Measurements from ENCODE around the gene UVRAG.
"Not testable (repeated sequence)": the region's sequence is repeated elsewhere in the genome, so short reads cannot be mapped to it uniquely, and the experiment has no call there.

The UVRAG gene

DNA sequence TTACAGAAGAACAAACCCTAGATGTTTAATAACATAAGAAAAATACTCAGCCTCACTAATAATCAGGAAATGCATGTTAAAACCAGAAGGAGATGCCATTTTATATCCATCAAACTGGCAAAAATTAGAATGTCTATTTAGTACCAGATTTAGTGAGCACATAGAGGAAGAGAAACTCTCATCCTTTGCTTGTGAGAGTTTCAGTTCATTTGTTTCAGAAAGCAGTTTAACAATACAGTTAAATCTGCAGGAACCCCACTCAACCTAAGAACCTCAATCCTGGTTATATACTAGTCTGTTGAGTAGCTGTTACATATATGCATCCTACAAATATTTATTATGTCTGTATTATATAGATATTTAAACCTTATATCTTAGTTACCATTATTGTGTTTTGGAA, 218.7 kb downstream of the UVRAG start:
- DNase-seq, result no peak

DNA sequence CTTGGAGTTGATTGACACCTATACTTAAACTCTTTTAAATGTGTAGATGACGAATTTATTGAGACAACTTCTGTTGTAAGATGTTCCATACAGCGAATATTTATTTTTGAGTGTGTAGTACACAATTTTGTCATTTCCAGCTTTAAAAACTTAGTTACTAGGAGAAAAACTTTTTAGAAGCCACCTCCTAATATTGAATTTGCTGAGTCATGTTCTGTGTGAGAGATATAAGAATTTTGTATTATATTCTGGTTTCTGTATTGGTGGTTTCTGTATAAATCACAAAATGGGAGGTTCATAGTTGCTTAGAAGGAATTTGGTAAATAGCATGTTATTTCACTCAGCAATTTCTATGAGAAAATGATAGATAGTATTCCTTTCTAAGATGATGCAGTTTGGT, 220.0 kb downstream of the UVRAG start:
- no peak for DNase-seq

GRCh38 chr11:76038608-76039007, 223.6 kb downstream of the UVRAG start:
- no peak for DNase-seq

GRCh38 chr11:76041208-76041607, 226.2 kb downstream of the UVRAG start:
- no peak for DNase-seq

GRCh38 chr11:76044750-76045320, 229.8 kb downstream of the UVRAG start:
- no peak for DNase-seq

DNA sequence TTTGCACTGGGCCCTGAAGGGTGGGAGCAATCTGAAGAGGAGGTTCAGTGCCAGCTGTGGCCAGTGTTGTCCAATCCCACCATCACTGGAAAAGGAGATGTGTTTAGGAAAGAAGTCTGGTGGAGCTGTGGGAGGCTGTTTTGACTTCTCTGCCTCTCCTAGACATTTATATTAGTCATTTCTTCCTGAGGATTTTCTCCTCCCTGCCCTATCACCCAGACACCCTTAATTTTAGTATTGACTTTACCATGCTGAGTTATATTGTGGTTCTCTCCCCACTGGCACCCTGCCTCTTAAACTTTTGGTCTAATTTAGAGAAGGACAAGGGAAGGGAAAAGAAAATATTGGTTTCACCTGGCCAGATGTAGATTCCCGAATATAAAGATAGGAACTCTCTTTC, 232.2 kb downstream of the UVRAG start:
- DNase-seq, result no peak

DNA sequence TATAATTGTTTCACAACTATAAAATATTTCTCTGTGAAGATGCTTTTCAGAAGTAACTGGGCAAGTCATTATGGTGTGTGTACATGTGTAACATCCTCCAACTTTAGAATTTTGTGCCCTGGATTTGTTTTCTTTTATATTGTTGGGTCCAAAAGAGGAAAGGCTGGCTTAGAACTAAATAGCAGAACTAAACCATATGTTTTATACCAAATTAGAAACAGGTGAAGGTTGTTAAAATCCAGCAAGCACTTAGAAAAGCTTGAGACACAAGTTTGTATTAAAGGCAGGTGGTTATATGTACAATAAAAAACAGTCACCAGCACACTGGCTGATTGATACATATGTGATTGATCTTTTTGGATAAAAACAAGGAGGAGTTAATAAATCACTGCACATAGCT, 232.8 kb downstream of the UVRAG start:
- no peak for DNase-seq

DNA sequence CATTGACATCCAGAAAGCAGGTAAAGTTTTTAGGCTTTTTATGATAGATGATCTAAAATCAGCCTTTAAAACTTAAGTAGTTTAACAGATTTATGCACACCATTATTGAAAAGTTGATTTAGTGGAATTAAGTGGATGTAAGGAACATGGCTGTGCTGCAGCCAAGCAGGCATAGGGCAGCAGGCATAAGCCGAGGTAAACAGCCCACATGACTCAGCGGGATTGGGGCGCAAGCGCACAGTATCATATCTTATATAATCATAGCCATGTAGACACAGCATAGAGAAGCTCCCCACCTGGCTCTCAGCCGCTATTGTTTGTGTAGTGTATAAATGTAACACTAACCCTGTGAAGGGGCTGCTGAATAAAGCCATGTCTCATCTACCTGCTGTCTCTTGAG, 233.8 kb downstream of the UVRAG start:
- DNase-seq, result no peak

GRCh38 chr11:76049511-76049910, 234.5 kb downstream of the UVRAG start:
- DNase-seq, result no peak

GRCh38 chr11:76051937-76052336, 236.9 kb downstream of the UVRAG start:
- no peak for DNase-seq

GRCh38 chr11:76054330-76054729, 239.3 kb downstream of the UVRAG start:
- DNase-seq, result no peak

DNA sequence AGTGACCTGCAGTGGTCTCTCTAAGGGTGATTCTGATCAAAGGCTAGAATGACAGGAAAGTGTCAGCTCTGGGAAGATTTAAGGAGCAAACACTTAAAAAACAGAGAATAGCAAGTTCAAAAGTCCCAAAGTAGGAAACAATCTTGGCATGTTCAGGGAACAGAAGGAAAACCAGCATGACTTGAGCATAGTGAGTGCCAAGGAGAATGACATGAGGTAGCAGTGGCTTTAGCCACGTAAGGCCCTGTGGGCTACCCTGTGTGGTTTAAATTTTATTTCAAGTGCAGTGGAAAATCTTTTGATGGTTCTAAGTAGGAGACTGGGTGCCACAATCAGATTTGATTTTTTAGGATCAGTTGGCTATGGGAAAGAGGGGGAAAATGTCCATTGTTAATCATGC, 241.9 kb downstream of the UVRAG start:
- DNase-seq, result no peak

DNA sequence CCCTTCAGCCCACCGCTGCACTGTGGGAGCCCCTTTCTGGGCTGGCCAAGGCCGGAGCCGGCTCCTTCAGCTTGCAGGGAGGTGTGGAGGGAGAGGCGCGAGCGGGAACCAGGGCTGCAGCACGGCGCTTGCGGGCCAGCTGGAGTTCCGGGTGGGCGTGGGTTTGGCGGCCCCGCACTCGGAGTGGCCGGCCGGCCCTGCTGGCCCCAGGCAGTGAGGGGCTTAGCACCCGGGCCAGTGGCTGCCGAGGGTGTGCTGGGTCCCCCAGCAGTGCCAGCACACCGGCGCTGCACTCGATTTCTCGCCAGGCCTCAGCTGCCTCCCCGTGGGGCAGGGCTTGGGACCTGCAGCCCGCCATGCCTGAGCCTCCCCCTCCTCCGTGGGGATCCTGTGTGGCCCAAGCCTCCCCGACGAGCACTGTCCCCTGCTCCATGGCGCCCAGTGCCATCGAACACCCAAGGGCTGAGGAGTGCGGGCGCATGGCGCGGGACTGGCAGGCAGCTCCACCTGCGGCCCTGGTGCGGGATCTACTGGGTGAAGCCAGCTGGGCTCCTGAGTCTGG, 245.5 kb downstream of the UVRAG start:
- not testable (repeated sequence) for DNase-seq

DNA sequence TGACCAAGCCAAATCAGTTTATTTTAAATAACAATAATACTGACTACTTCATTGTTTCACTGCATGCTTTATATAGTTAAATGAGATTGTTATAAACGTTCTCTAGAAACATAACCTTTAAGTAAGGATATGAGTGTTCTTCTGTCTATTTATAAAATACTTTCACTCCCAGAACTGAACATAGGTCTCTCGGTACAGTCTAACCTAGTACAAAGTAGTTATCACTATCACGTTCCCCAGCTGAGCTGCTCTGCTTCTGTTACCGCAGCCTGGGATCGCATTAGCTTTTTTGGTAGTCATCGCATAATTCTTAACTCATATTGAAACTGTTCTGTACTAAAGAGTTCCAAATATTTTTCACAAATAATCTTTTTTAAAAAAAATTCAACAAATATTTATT, 247.7 kb downstream of the UVRAG start:
- DNase-seq, result no peak

DNA sequence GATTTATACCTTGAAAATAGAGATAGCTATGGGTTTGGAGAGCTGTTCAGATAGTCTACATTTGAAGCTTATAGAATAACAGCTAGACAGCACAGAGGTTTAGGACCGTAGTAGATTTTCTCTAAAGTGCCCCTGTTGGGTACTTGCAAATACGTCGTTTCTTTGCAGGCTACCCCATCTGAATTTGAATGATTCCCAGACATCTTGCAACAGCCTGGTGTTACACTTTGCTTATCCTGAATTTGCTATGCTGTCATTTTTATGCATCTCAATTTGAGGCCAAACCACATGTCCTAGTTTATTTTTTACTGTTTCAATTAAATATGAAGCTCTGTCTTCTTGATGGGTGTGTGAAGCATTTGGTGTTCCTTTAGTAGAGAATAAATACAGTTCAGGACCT, 249.2 kb downstream of the UVRAG start:
- DNase-seq, result no peak

- DNase-seq, result no peak
Observed at GRCh38 chr11:76067099-76067498, 252.1 kb downstream of the UVRAG start.

DNA sequence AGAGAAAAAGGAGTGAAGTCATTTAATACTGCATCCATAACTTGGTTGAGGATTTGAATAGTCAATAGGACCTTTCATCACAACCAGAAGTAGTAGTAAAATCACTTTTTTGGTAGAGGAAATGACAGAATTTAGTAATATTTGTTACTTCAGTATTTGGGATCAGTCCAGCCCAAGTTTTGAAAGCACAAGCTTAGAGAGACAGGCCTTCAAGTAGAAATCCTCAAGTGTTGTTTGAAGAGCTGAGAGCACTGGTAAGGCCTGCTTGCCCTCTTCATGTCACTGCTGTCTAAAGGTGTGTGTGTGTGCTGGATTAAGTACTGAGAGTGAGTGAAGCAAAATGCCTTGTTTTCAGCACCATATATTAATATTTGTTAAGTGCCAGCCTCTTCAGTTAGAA, 254.0 kb downstream of the UVRAG start:
- no peak for DNase-seq

- DNase-seq, result no peak
Observed at GRCh38 chr11:76071090-76071489, 256.1 kb downstream of the UVRAG start.

GRCh38 chr11:76073724-76074123, 258.7 kb downstream of the UVRAG start:
- no peak for DNase-seq

- no peak for DNase-seq
Observed at GRCh38 chr11:76074148-76075095, 259.4 kb downstream of the UVRAG start.

DNA sequence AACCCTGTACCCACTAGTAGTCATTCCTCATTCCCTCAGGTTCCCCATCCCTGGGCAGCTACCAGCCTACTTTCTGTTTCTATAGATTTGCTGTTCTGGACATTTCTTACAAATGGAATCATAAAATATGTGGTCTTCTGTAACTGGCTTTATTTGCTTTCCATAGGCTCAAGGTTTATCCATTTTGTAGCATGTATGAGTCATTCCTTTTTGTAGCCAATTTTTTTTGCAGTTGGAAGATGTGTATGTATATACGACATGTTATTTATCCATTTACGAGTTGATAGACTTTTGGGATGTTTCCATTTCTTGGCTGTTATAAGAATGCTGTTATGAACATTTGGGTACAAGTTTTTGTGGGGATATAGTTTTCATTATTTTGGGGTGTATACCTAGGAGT, 260.7 kb downstream of the UVRAG start:
- no peak for DNase-seq

DNA sequence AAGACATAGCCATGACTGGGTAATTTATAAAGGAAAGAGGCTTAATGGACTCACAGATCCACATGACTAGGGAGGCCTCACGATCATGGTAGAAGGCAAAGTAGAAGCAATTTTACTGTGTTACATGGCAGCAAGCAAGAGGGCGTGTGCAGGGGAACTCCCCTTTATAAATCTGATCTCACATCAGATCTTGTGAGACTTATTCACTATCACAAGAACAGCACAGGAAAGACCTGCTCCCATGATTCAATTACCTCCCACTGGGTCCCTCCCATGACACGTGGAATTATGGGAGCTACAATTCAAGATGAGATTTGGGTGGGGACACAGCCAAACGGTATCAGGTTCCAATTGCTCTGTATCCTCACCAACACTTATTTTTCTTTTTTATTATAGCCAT, 261.2 kb downstream of the UVRAG start:
- not testable (repeated sequence) for DNase-seq

- no peak for DNase-seq
Observed at GRCh38 chr11:76076749-76077148, 261.7 kb downstream of the UVRAG start.

DNA sequence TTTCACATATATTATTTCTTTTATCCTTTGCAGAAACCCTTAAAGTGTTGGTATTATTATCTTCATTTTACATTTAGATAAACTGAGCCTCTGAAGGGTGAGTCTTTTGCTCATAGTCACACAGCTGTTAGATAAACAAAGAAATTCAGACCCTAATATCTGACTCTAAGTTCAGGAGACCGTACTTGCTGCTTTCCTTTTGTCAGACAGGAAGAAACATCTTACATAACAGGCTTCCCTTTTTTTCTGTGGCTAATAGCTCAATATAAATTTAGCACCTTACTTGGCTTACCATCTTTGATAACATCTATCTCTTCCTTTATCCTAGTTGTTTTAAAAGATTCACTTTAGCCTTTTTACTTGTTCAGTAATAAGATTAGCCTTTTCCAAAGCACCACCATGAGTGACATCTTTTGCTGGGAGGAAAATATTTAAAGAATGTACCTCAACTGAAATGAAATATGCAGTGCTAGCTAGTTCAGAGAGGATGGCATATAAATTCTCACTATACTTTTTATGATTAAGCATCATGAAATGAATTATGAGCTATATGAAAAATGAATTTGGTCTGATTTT, 262.7 kb downstream of the UVRAG start:
- DNase-seq, result no peak
